C4-2B (cell line): ENCODE results near the gene GPX4.

Experiments used
- CTCF ChIP-seq: fragments of 450-650 bp; conservative IDR thresholded peaks from 2 replicates; pipeline ENCODE4 v1.5.1; 2017; ENCODE audit warnings: mild to moderate bottlenecking
- ZFX ChIP-seq: fragments of 450-650 bp; IDR thresholded peaks from 2 replicates; pipeline ENCODE4 v1.6.1; 2017

- TF ChIP-seq CTCF (no peak), ZFX (no peak)
Measured at GRCh38 chr19:1117654-1118053, 13.9 kb downstream of the GPX4 start.
